ENCODE results near the gene BYSL.
"Not testable (repeated sequence)": the region's sequence is repeated elsewhere in the genome, so short reads cannot be mapped to it uniquely, and the experiment has no call there.

Gene BYSL

GRCh38 chr6:41942067-41942851 is 21.0 kb downstream of the BYSL start:
- DNase-seq = no peak

- not testable (repeated sequence) for DNase-seq
Measured at GRCh38 chr6:41942882-41943281, 21.6 kb downstream of the BYSL start.

- no peak for DNase-seq
Measured at GRCh38 chr6:41943456-41943855, 22.2 kb downstream of the BYSL start.

- no peak for DNase-seq
Measured at GRCh38 chr6:41947581-41948220, 26.4 kb downstream of the BYSL start.

GRCh38 chr6:41954668-41955067 is 33.4 kb downstream of the BYSL start:
- DNase-seq = no peak

GRCh38 chr6:41955412-41955811 is 34.1 kb downstream of the BYSL start:
- no peak for DNase-seq

GRCh38 chr6:41957117-41957516 is 35.8 kb downstream of the BYSL start:
- DNase-seq = no peak

GRCh38 chr6:41958022-41958856 is 36.9 kb downstream of the BYSL start:
- DNase-seq = peak; percentile 81

GRCh38 chr6:41960028-41960427 is 38.7 kb downstream of the BYSL start:
- no peak for DNase-seq

- DNase-seq = no peak
Measured at GRCh38 chr6:41963371-41963770, 42.1 kb downstream of the BYSL start.

- DNase-seq = no peak
Measured at GRCh38 chr6:41964201-41964887, 43.0 kb downstream of the BYSL start.

GRCh38 chr6:41965429-41966213 is 44.3 kb downstream of the BYSL start:
- no peak for DNase-seq

- no peak for DNase-seq
Measured at GRCh38 chr6:41966214-41966920, 45.1 kb downstream of the BYSL start.

- no peak for DNase-seq
Measured at GRCh38 chr6:41966961-41967311, 45.6 kb downstream of the BYSL start.

- no peak for DNase-seq
Measured at GRCh38 chr6:41967312-41968287, 46.3 kb downstream of the BYSL start.

- DNase-seq = peak; percentile 24
Measured at GRCh38 chr6:41970436-41970846, 49.1 kb downstream of the BYSL start.

- no peak for DNase-seq
Measured at GRCh38 chr6:41972826-41973225, 51.5 kb downstream of the BYSL start.

- DNase-seq = no peak
Measured at GRCh38 chr6:41974281-41974825, 53.1 kb downstream of the BYSL start.

GRCh38 chr6:41975276-41975675 is 54.0 kb downstream of the BYSL start:
- no peak for DNase-seq
